HepG2 (cell line): Measurements from ENCODE around the gene ADAMTS14. TPM values are rescaled to one million over a fixed set of nuclear protein-coding genes. Genes with fewer than 3 reads are reported as not detected.

Experiments used
- ATAC-seq: fragments of 200-7000 bp; cut with Tn5 transposase; 3 replicates; pipeline ENCODE4 v1.9.1; 2020; ENCODE audit warnings: mild to moderate bottlenecking, moderate library complexity
- BruUV-seq: library from RNA; stranded (reverse); fragments of 400-500 nt; replicated peaks from 2 replicates; lab custom pipeline; 2021; lab: Mats Ljungman, UMichigan
- CTCF ChIA-PET: fragments of 300-600 bp; formaldehyde crosslinking; extraction: SDS; loops from one replicate; lab custom pipeline; 2021; ENCODE audit warnings: low total read pairs, inconsistent platforms, low intra/inter-chr PET ratio; lab: Yijun Ruan, JAX
- POLR2A ChIA-PET: fragments of 350-600 bp; sonication (Branson Sonifier 250); formaldehyde crosslinking; loops from one replicate; lab custom pipeline; 2020; ENCODE audit warnings: antibody characterized with exemption, inconsistent platforms; lab: Yijun Ruan, JAX
- DNase-seq: peaks from one replicate; pipeline ENCODE4 v3.0.0-alpha.2; 2015; ENCODE audit warnings: low spot score
- FAIRE-seq: peaks from 3 replicates; lab custom pipeline; 2011; peaks lifted over from hg19 to GRCh38; lab: Jason Lieb, UNC
- H2AFZ ChIP-seq: one replicate; pipeline ENCODE4 v1.6.1; 2011; ENCODE audit warnings: low read length, inconsistent platforms
- H3K27ac ChIP-seq: fragments of 300-600 bp; 3 replicates; pipeline ENCODE4 v1.8.0; 2011; ENCODE audit warnings: mixed run types, mild to moderate bottlenecking, mixed read lengths, low read length, inconsistent platforms; ENCODE audit not compliant: insufficient read depth; ENCODE audit errors: extremely low read length
- H3K27me3 ChIP-seq, 2 experiments: fragments of 200-600 bp in 1 of 2; 2 replicates in 1 of 2; 3 replicates in 1 of 2; pipeline versions ENCODE4 v1.6.0 to v1.8.0; 2011; ENCODE audit warnings: low read length in 2 of 2, mild to moderate bottlenecking in 2 of 2, moderate library complexity in 2 of 2, inconsistent platforms in 1 of 2; ENCODE audit not compliant: insufficient read depth in 2 of 2, control insufficient read depth in 1 of 2
- H3K36me3 ChIP-seq, 2 experiments: fragments of 200-600 bp in 1 of 2; replicated peaks in 1 of 2; 2 replicates in 1 of 2; 3 replicates in 1 of 2; pipeline versions ENCODE4 v1.5.1 to v1.8.0; 2011; ENCODE audit warnings: low read length in 2 of 2, inconsistent platforms in 1 of 2; ENCODE audit not compliant: insufficient read depth in 2 of 2, control insufficient read depth in 1 of 2
- H3K4me1 ChIP-seq: 2 replicates; pipeline ENCODE4 v1.5.1; 2012; ENCODE audit warnings: low read length, inconsistent platforms; ENCODE audit not compliant: insufficient read depth
- H3K4me2 ChIP-seq: 2 replicates; pipeline ENCODE4 v1.6.0; 2011; ENCODE audit warnings: low read depth, low read length, inconsistent platforms
- H3K4me3 ChIP-seq, 3 experiments: fragments of 200-600 bp in 1 of 3; sonication (generic), shearing (Covaris generic) in 1 of 3; replicated peaks in 1 of 3; 2 replicates each; pipeline ENCODE4 v1.5.1; 2011 to 2016; ENCODE audit warnings: low read length in 3 of 3, inconsistent platforms in 2 of 3, low read depth in 2 of 3, mild to moderate bottlenecking in 2 of 3, control low read depth in 1 of 3, mixed read lengths in 1 of 3; ENCODE audit not compliant: insufficient read depth in 1 of 3
- H3K79me2 ChIP-seq: one replicate; pipeline ENCODE4 v1.6.1; 2011; ENCODE audit warnings: low read length, inconsistent platforms; ENCODE audit not compliant: insufficient read depth
- H3K9ac ChIP-seq: 2 replicates; pipeline ENCODE4 v1.6.0; 2011; ENCODE audit warnings: mild to moderate bottlenecking, low read depth, low read length, inconsistent platforms; ENCODE audit not compliant: insufficient read depth
- H3K9me3 ChIP-seq: 2 replicates; pipeline ENCODE4 v1.5.1; 2012; ENCODE audit warnings: mild to moderate bottlenecking, low read length
- H4K20me1 ChIP-seq: 2 replicates; pipeline ENCODE4 v1.6.0; 2011; ENCODE audit warnings: inconsistent platforms, mild to moderate bottlenecking, low read length, moderate library complexity; ENCODE audit not compliant: insufficient read depth
- FOXJ3 ChIP-seq: sonication (generic); formaldehyde crosslinking; IDR thresholded peaks from 2 replicates; pipeline ENCODE4 v1.4.0; 2020; ENCODE audit warnings: missing genetic modification reagents, mild to moderate bottlenecking, borderline replicate concordance
- GPN1 ChIP-seq: sonication (generic); formaldehyde crosslinking; IDR thresholded peaks from 2 replicates; pipeline ENCODE4 v1.5.1; 2020; ENCODE audit warnings: missing genetic modification reagents, borderline replicate concordance
- MED13 ChIP-seq: sonication (generic); formaldehyde crosslinking; IDR thresholded peaks from 2 replicates; pipeline ENCODE4 v1.5.0; 2020; ENCODE audit warnings: missing genetic modification reagents
- PATZ1 ChIP-seq: sonication (generic); formaldehyde crosslinking; IDR thresholded peaks from 2 replicates; pipeline ENCODE4 v1.4.0; 2020; ENCODE audit warnings: missing genetic modification reagents
- SKI ChIP-seq: fragments of 450-650 bp; IDR thresholded peaks from one replicate; pipeline ENCODE4 v1.6.1; 2018; ENCODE audit warnings: mild to moderate bottlenecking; ENCODE audit not compliant: partially characterized antibody
- SKIL ChIP-seq: sonication (generic); formaldehyde crosslinking; IDR thresholded peaks from 2 replicates; pipeline ENCODE4 v1.8.0; 2022; ENCODE audit warnings: missing genetic modification reagents, mild to moderate bottlenecking, moderate library complexity, borderline replicate concordance
- SNAI1 ChIP-seq: sonication (generic); formaldehyde crosslinking; IDR thresholded peaks from 2 replicates; pipeline ENCODE4 v1.5.0; 2020; ENCODE audit warnings: mild to moderate bottlenecking, missing genetic modification reagents, borderline replicate concordance
- STAT6 ChIP-seq: sonication (generic); formaldehyde crosslinking; IDR thresholded peaks from 2 replicates; pipeline ENCODE4 v1.4.0; 2020; ENCODE audit warnings: missing genetic modification reagents, mild to moderate bottlenecking, borderline replicate concordance
- ZNF256 ChIP-seq: sonication (generic); formaldehyde crosslinking; conservative IDR thresholded peaks from 2 replicates; pipeline ENCODE4 v1.4.0; 2020; ENCODE audit warnings: missing genetic modification reagents
- ZNF3 ChIP-seq: IDR thresholded peaks from 2 replicates; pipeline ENCODE4 v1.7.0; 2017; ENCODE audit warnings: inconsistent platforms
- ZNF382 ChIP-seq: sonication (generic); formaldehyde crosslinking; IDR thresholded peaks from 2 replicates; pipeline ENCODE4 v1.5.0; 2020; ENCODE audit warnings: missing genetic modification reagents, mild to moderate bottlenecking, borderline replicate concordance
- ZNF430 ChIP-seq: sonication (generic); formaldehyde crosslinking; IDR thresholded peaks from 2 replicates; pipeline ENCODE4 v1.9.0; 2021; ENCODE audit warnings: mild to moderate bottlenecking, missing genetic modification reagents
- ZNF557 ChIP-seq: sonication (generic); formaldehyde crosslinking; IDR thresholded peaks from 2 replicates; pipeline ENCODE4 v1.4.0; 2020; ENCODE audit warnings: missing genetic modification reagents
- ZNF761 ChIP-seq: sonication (generic); formaldehyde crosslinking; conservative IDR thresholded peaks from 2 replicates; pipeline ENCODE4 v1.4.0; 2020; ENCODE audit warnings: mild to moderate bottlenecking, missing genetic modification reagents
- ZNF773 ChIP-seq: sonication (generic); formaldehyde crosslinking; IDR thresholded peaks from 2 replicates; pipeline ENCODE4 v1.4.0; 2020; ENCODE audit warnings: missing genetic modification reagents, borderline replicate concordance
- WGBS: methylation state at CpG from one replicate; pipeline ENCODE4 v1.1.6; 2017; ENCODE audit warnings: low lambda C conversion rate; 5-methylcytosine and 5-hydroxymethylcytosine counted together
- in situ Hi-C: cut with HindIII; loops from 2 replicates; pipeline ENCODE4 v1.10.0; 2017; ENCODE audit warnings: low pct_unique_long_range_greater_than_20kb; ENCODE audit not compliant: extremely low pct_ligation_motif_present
- intact Hi-C: fragments of 100-400 bp; cut with micrococcal nuclease; formaldehyde crosslinking; loops from one replicate; pipeline ENCODE4 v1.10.0; 2022; ENCODE audit not compliant: unreplicated experiment
- polyA plus RNA-seq, 8 experiments: library from polyadenylated mRNA; depleted of rRNA in 3 of 8; stranded (reverse) in 7 of 8; unstranded in 1 of 8; fragments of >200 nt; fragmentation: Illumina TruSeq in 4 of 8; extraction: Trizol in 4 of 8; gene quantifications; 2 replicates each; pipeline versions ENCODE4 v1.2.1 to v1.2.3, GENCODE V29; 2011 to 2016; ENCODE audit warnings: low read depth in 4 of 8, missing spikeins in 1 of 8, mixed read lengths in 1 of 8; ENCODE audit not compliant: insufficient read depth in 1 of 8
- total RNA-seq, 5 experiments: library from RNA; depleted of rRNA; stranded (reverse); fragments of >200 nt; fragmentation: Illumina TruSeq; extraction: Trizol; gene quantifications; 2 replicates each; pipeline ENCODE4 v1.2.3, GENCODE V29; 2016; ENCODE audit warnings: low read depth in 1 of 5

ADAMTS14 gene
- total and polyA plus RNA-seq, 2 of the 13 experiments (the other 11 are each of a cell fraction or from before 2014, with no cell fraction given) = 0.04 to 0.07 TPM

DNA sequence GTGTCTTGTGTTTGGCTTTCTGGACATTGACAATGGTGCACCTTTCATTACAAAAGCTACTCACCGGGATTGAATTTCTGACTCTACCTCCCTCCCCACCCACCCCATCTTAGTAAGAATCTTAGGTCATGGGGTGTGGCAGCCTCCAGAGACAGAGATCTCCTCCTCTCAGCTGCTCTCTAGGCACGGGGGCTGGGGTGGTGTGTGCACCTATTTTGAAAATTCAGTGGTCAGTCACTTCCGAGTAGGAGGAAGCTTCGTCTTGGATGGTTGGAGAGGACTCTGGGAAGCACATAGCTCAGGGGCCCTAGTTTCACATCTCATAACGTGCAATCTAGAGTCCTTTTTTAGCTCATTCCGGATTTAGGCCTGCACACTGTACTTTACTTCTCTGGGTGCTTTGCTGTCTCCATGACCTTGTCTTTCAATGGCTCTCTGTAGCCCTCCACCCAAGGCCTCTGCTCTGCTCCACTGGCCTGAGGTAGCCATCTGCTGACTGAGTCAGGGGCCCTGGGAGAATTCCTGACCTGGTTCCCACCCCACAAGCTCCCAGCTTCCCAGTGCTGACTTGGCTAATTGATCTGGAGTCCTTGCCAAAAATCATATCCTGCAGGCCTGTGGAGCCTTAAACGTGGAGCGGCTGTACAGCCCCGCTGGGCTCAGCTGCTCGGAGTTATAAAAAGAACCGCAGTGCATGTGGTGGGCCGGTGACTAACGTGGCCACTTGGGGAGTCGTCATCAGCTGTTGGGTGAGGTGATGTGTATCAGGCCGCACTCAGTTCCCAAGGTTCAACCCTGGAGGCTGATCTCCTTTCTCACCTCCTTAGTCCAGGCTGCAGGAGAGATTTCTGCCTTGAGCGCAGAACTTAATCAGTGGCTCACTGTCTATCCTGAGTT, 19.3 kb upstream of the ADAMTS14 start:
- in situ Hi-C loops = no loop called here
- no TSS peak for BruUV-seq
- DNase-seq (no peak), FAIRE-seq (no peak), ATAC-seq (no peak)
- no peaks in the 10 kb centered on the region for H3K79me2 ChIP-seq
- CTCF ChIA-PET = no interaction called here
- H3K4me3 ChIP-seq = no peak overlapping the region
- no peak overlapping the region for H3K27ac ChIP-seq
- no peaks in the 10 kb centered on the region; a peak in 1 of 5 replicates for H3K27me3 ChIP-seq
- TF ChIP-seq FOXJ3 = no peak
- TF ChIP-seq SNAI1 (CRISPR knock-in tag) = no peak
- TF ChIP-seq GPN1 (CRISPR knock-in tag) = no peak
- no peak for TF ChIP-seq ZNF3 (CRISPR knock-in tag)
- TF ChIP-seq STAT6 = no peak
- no peak for TF ChIP-seq ZNF761 (CRISPR knock-in tag)
- no peak for TF ChIP-seq ZNF773 (CRISPR knock-in tag)
- no peak for TF ChIP-seq MED13 (CRISPR knock-in tag)
- TF ChIP-seq SKIL (CRISPR knock-in tag) = no peak
- no peak for TF ChIP-seq ZNF382 (CRISPR knock-in tag)
- no peak for TF ChIP-seq ZNF430 (CRISPR knock-in tag)
- TF ChIP-seq ZNF557 (CRISPR knock-in tag) = no peak
- no peak for TF ChIP-seq PATZ1
- no peak for TF ChIP-seq SKI
- TF ChIP-seq ZNF256 (CRISPR knock-in tag) = no peak
- 21% methylated on average over 7 of the region's 16 CpGs for WGBS
- peaks cover 26% of the 10 kb centered on the region for H3K9me3 ChIP-seq
- no peaks in the 10 kb centered on the region for H3K36me3 ChIP-seq
- no peak overlapping the region for H2AFZ ChIP-seq
- H3K4me2 ChIP-seq = no peak overlapping the region
- no peaks in the 10 kb centered on the region for H3K4me1 ChIP-seq
- POLR2A ChIA-PET = no interaction called here
- no peak overlapping the region for H3K9ac ChIP-seq
- H4K20me1 ChIP-seq = no peaks in the 10 kb centered on the region
- intact Hi-C loops = no loop called here
